ENCODE measurements around the gene ISLR. TPM values are rescaled to one million over a fixed set of nuclear protein-coding genes. Genes with fewer than 3 reads are reported as not detected.

Gene ISLR, protein sequence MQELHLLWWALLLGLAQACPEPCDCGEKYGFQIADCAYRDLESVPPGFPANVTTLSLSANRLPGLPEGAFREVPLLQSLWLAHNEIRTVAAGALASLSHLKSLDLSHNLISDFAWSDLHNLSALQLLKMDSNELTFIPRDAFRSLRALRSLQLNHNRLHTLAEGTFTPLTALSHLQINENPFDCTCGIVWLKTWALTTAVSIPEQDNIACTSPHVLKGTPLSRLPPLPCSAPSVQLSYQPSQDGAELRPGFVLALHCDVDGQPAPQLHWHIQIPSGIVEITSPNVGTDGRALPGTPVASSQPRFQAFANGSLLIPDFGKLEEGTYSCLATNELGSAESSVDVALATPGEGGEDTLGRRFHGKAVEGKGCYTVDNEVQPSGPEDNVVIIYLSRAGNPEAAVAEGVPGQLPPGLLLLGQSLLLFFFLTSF
- total RNA-seq: not detected
- not detected for polyA plus RNA-seq (2013, experiment 1 of 2)
- polyA plus RNA-seq (2013, experiment 2 of 2): 4.7 TPM
- total RNA-seq: 0 to 0.26 (median 0) reads per million in 172 experiments

DNA sequence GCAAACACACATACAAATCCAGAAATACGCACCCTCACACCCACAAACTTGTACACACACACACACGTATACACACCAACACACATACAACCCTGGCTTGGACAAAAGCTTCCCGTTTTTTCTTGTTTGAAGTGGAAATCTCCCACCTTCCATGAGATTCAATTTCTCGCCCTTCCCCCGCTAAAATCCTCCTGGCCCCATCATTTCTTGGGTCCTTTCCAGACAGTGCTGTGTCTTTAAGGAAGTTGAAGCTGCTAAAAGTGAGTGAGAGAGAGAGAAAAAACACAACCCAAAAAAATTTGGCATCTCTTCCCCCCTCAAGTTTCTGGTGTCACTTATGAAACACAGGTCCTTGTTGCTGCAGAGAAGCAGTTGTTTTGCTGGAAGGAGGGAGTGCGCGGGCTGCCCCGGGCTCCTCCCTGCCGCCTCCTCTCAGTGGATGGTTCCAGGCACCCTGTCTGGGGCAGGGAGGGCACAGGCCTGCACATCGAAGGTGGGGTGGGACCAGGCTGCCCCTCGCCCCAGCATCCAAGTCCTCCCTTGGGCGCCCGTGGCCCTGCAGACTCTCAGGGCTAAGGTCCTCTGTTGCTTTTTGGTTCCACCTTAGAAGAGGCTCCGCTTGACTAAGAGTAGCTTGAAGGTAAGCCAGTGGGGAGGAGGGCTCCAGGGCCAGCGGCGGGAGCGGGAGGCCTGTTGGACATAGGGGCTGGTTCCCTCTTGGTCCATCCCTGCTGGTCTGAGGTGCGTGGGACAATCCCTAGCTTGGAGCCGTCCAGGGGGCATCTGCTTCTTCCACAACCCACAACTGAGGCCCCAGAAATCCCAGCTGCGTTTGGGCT is at the start of gene ISLR:
Gene ISLR, plus strand, starts transcription at position 331 of the 839 bp plus-strand sequence. CDS start 1,149 bp downstream, outside the sequence.
- Histone ChIP-seq H3K36me3 (ENCODE audit: insufficient read depth, low read length) (no peaks in the 10 kb centered on the region), H3K27me3 (ENCODE audit: control insufficient read depth in 1 of 2, insufficient read depth in 2 of 2, low read length in 2 of 2) (no peaks in the 10 kb centered on the region), H3K4me3 (ENCODE audit: low read length) (no peak within 1 kb of the TSS), H3K9me3 (ENCODE audit: control insufficient read depth in 1 of 2, insufficient read depth in 1 of 2, low read length in 2 of 2) (no peaks in the 10 kb centered on the region), H3K4me1 (ENCODE audit: insufficient read depth, low read length) (no peaks in the 10 kb centered on the region), H3K27ac (ENCODE audit: low read depth in 1 of 2, low read length in 2 of 2) (no peak within 1 kb of the TSS)
- intact Hi-C loops (cut with DNase I, micrococcal nuclease): no loop called here
- H3K4me3 Mint-ChIP-seq: no peak within 1 kb of the TSS
- ChIA-PET POLR2A (no interaction called here), CTCF (no interaction called here)
- DNase-seq (no peak), ATAC-seq (ENCODE audit: poor library complexity) (no peak)
- no peaks in the 10 kb centered on the region for H3K36me3 Mint-ChIP-seq (ENCODE audit: low read depth)
- no peaks in the 10 kb centered on the region for H3K9me3 Mint-ChIP-seq
- H3K27ac Mint-ChIP-seq: no peak within 1 kb of the TSS
- H3K4me1 Mint-ChIP-seq (ENCODE audit: low read depth): no peaks in the 10 kb centered on the region
- no peaks in the 10 kb centered on the region for H3K27me3 Mint-ChIP-seq
- TF ChIP-seq, protein P1, sequence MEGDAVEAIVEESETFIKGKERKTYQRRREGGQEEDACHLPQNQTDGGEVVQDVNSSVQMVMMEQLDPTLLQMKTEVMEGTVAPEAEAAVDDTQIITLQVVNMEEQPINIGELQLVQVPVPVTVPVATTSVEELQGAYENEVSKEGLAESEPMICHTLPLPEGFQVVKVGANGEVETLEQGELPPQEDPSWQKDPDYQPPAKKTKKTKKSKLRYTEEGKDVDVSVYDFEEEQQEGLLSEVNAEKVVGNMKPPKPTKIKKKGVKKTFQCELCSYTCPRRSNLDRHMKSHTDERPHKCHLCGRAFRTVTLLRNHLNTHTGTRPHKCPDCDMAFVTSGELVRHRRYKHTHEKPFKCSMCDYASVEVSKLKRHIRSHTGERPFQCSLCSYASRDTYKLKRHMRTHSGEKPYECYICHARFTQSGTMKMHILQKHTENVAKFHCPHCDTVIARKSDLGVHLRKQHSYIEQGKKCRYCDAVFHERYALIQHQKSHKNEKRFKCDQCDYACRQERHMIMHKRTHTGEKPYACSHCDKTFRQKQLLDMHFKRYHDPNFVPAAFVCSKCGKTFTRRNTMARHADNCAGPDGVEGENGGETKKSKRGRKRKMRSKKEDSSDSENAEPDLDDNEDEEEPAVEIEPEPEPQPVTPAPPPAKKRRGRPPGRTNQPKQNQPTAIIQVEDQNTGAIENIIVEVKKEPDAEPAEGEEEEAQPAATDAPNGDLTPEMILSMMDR (IDR thresholded peaks at IDR 0.05): no peak

DNA sequence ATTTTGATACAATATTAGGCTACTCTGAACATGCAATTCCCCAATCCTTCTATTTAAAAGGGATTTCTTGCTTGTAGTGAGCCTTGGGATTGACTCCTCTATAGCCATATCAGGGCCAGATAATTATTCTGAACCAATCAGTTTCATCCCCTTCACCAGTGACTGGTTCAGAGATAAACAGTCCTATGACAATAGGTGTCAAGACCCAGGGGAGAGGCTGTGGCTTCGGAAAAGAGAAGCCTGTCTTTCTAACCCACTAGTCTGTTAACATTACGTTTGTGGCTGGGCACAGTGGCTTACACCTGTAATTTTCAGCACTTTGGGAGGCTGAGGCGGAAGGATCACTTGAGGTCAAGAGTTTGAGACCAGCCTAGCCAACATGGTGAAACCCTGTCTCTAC is 49.3 kb upstream of the ISLR start:
- DNase-seq (no peak), ATAC-seq (ENCODE audit: poor library complexity) (no peak)
- H3K9me3 Mint-ChIP-seq: no peaks in the 10 kb centered on the region
- POLR2A ChIA-PET: no interaction called here
- CTCF ChIA-PET: no interaction called here
- Histone ChIP-seq H3K9me3 (ENCODE audit: control insufficient read depth in 1 of 2, insufficient read depth in 1 of 2, low read length in 2 of 2) (peaks cover 0 to 10% of the 10 kb centered on the region in 2 experiments), H3K4me1 (ENCODE audit: insufficient read depth, low read length) (peaks cover 19% of the 10 kb centered on the region), H3K36me3 (ENCODE audit: insufficient read depth, low read length) (no peaks in the 10 kb centered on the region), H3K27me3 (ENCODE audit: control insufficient read depth in 1 of 2, insufficient read depth in 2 of 2, low read length in 2 of 2) (peaks cover 37 to 38% of the 10 kb centered on the region in 2 experiments), H3K4me3 (ENCODE audit: low read length) (no peak overlapping the region), H3K27ac (ENCODE audit: low read depth in 1 of 2, low read length in 2 of 2) (no peak overlapping the region)
- TF ChIP-seq, protein P1 (IDR thresholded peaks at IDR 0.05): no peak
- H3K27ac Mint-ChIP-seq: no peak overlapping the region
- intact Hi-C loops (cut with DNase I, micrococcal nuclease): no loop called here
- peaks cover 5% of the 10 kb centered on the region for H3K4me1 Mint-ChIP-seq (ENCODE audit: low read depth)
- no peak overlapping the region for H3K4me3 Mint-ChIP-seq
- no peaks in the 10 kb centered on the region for H3K36me3 Mint-ChIP-seq (ENCODE audit: low read depth)
- peaks cover 88% of the 10 kb centered on the region for H3K27me3 Mint-ChIP-seq

DNA sequence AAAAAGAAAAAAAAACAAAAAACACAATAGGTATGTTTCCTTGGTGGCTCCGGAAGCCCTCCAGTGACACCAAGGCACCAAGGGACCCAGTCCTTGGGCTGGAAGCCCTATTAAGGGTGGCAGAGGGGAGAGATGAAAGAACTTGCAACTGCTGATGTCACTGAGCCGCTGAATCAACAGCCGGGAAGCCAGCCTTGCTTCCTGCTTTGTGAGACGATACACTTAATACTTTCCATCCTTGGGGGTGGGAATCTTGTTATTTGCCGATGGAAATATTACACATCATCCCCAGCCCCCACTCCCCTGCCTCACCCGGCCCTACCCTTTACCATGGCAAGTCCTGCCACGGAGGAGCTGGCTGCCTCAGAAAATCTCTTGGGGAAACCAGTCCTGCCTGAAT is 48.8 kb upstream of the ISLR start:
- no peak overlapping the region for H3K27ac ChIP-seq (ENCODE audit: low read depth in 1 of 2, low read length in 2 of 2)
- H3K4me1 ChIP-seq (ENCODE audit: insufficient read depth, low read length): peaks cover 24% of the 10 kb centered on the region
- Mint-ChIP-seq H3K27me3 (peaks cover 91% of the 10 kb centered on the region), H3K4me1 (ENCODE audit: low read depth) (peaks cover 9% of the 10 kb centered on the region), H3K27ac (no peak overlapping the region), H3K4me3 (no peak overlapping the region), H3K36me3 (ENCODE audit: low read depth) (no peaks in the 10 kb centered on the region), H3K9me3 (no peaks in the 10 kb centered on the region)
- no peak overlapping the region for H3K4me3 ChIP-seq (ENCODE audit: low read length)
- H3K36me3 ChIP-seq (ENCODE audit: insufficient read depth, low read length): no peaks in the 10 kb centered on the region
- no peak for ATAC-seq (ENCODE audit: poor library complexity)
- ChIA-PET POLR2A (no interaction called here), CTCF (no interaction called here)
- H3K27me3 ChIP-seq (ENCODE audit: control insufficient read depth in 1 of 2, insufficient read depth in 2 of 2, low read length in 2 of 2): peaks cover 42 to 44% of the 10 kb centered on the region in 2 experiments
- DNase-seq: no peak
- intact Hi-C loops (cut with DNase I, micrococcal nuclease): loop anchor here (5.0 kb wide), 2 partner anchors 152 to 178 kb away; no protein-coding TSS in a partner anchor
- TF ChIP-seq, protein P1 (IDR thresholded peaks at IDR 0.05): no peak
- peaks cover 0 to 13% of the 10 kb centered on the region in 2 experiments for H3K9me3 ChIP-seq (ENCODE audit: control insufficient read depth in 1 of 2, insufficient read depth in 1 of 2, low read length in 2 of 2)
